ENCODE data around the gene ZBTB4. TPM values are rescaled to one million over a fixed set of nuclear protein-coding genes. Genes with fewer than 3 reads are reported as not detected.
A peak's percentile ranks its signal among the peaks of the same experiment; 100 is the strongest.

Gene ZBTB4
- total RNA-seq, 1 experiment from 2014 or later, result 14.4 TPM

- H3K4me2 ChIP-seq (ENCODE audit: insufficient read depth, insufficient read length, low read length), result no peak overlapping the region
- H3K56ac ChIP-seq (ENCODE audit: insufficient read length, low read depth, low read length), result no peak overlapping the region
- no peak overlapping the region for H2BK15ac ChIP-seq (ENCODE audit: low read depth, low read length)
- no peaks in the 10 kb centered on the region; the same call in 1 of the 2 replicates for H3K4me1 ChIP-seq (ENCODE audit: insufficient read depth, low read length)
- H3K9me3 ChIP-seq (ENCODE audit: control insufficient read depth, low read depth, low read length), result no peaks in the 10 kb centered on the region
- H4K8ac ChIP-seq (replicated peaks; ENCODE audit: insufficient read length, low read depth, low read length), result no peak overlapping the region
- H3K18ac ChIP-seq (ENCODE audit: insufficient read length, low read depth, low read length), result no peak overlapping the region
- no peak overlapping the region for H3K23ac ChIP-seq (ENCODE audit: insufficient read length, low read depth, low read length)
- Mint-ChIP-seq H3K27ac (no peak overlapping the region), H3K4me1 (peaks cover 41 to 55% of the 10 kb centered on the region in 2 experiments), H3K27me3 (ENCODE audit: low read depth) (peaks cover 32% of the 10 kb centered on the region), H3K4me3 (peak overlapping the region in 1 of 2 experiments; percentile 10; a peak in 2 of 5 replicates), H3K36me3 (ENCODE audit: insufficient read depth in 1 of 3, low read depth in 3 of 3) (peaks cover 0 to 13% (median 2%) of the 10 kb centered on the region in 3 experiments; a peak in 3 of 7 replicates), H3K9me3 (no peaks in the 10 kb centered on the region; a peak in 1 of 5 replicates)
- no peak overlapping the region for H2BK20ac ChIP-seq (ENCODE audit: low read depth, low read length, poor library complexity, severe bottlenecking)
- H3K23me2 ChIP-seq (ENCODE audit: insufficient read length, low read depth, low read length, poor library complexity, severe bottlenecking), result peaks cover 33% of the 10 kb centered on the region
- no peak for TF ChIP-seq CTCF (conservative IDR thresholded peaks at IDR 0.05)
- H3T11ph ChIP-seq (ENCODE audit: low read length), result no peak overlapping the region
- no peak overlapping the region for H4K91ac ChIP-seq (ENCODE audit: insufficient read length, low read depth, low read length)
- H3K79me1 ChIP-seq (ENCODE audit: insufficient read depth, low read depth, low read length, poor library complexity, severe bottlenecking), result no peaks in the 10 kb centered on the region
- no peak overlapping the region for H2BK5ac ChIP-seq (ENCODE audit: insufficient read length, low read length)
- no peaks in the 10 kb centered on the region for H3K79me2 ChIP-seq (ENCODE audit: insufficient read depth, low read length)
- no peak for DNase-seq
- no peak overlapping the region for H3K4ac ChIP-seq (ENCODE audit: low read depth, low read length)
- peaks cover 8% of the 10 kb centered on the region for H3K27me3 ChIP-seq (ENCODE audit: insufficient read depth, low read length)
- no peak overlapping the region for H3K27ac ChIP-seq (ENCODE audit: insufficient read length, low read depth, low read length)
- H4K5ac ChIP-seq (ENCODE audit: insufficient read length, low read depth, low read length), result no peak overlapping the region
- H2BK120ac ChIP-seq (ENCODE audit: low read depth, low read length, poor library complexity, severe bottlenecking), result no peak overlapping the region
- no CpG with 5 or more reads among the region's 2 CpGs for WGBS (ENCODE audit: extremely low coverage, insufficient read length, low lambda C conversion rate)
- H3K9ac ChIP-seq (ENCODE audit: extremely low read depth, insufficient read length, low read length), result no peak overlapping the region
- H2BK12ac ChIP-seq (ENCODE audit: insufficient read length, low read depth, low read length), result no peak overlapping the region
- H2AFZ ChIP-seq (ENCODE audit: low read length), result no peak overlapping the region
- H3K14ac ChIP-seq (ENCODE audit: insufficient read depth, low read length), result no peak overlapping the region
- H4K20me1 ChIP-seq (ENCODE audit: control insufficient read depth, insufficient read depth, insufficient read length), result no peaks in the 10 kb centered on the region
- no peak overlapping the region for H2AK5ac ChIP-seq (ENCODE audit: insufficient read length, low read length)
These were observed 37.3 kb downstream of the ZBTB4 start for GRCh38 chr17:7442142-7442541.
